Measurements from ENCODE around the gene BAHCC1. TPM values are rescaled to one million over a fixed set of nuclear protein-coding genes. Genes with fewer than 3 reads are reported as not detected.

The BAHCC1 gene
- polyA plus RNA-seq, 2 donors: 3.0 to 9.1 TPM

DNA sequence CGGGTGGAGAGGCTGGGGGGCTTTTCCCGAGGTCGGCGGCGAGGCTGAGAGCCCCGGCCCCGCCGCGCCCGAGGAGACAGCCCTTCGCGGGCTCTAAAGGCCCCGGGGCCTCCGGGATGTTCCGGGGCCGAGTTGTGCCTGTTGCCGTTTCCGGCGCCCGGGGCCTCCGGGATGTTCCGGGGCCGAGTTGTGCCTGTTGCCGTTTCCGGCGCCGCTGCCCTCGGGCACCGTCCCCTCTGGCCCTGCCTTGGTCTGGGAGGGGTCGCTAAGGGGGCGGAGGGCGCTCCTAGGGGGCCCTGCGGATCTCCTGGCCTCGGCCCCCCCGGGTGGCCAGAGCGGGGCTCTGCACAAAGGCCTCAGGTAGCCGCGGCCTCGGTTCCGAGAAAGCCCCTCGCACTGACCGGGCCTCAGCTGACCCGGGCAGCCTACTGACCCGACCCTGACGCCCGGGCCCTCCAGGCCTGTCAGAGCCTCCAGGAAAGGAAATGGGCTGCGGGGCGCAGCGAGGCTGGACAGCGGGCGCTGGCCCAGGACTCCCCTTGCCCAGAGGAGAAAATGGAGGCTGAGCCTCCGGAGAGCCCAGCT lies 93.1 kb downstream of the BAHCC1 start:
- 18 to 19% methylated on average over 35 to 52 of the region's 52 CpGs for WGBS, 2 donors
- Histone ChIP-seq H3K4me1 (ENCODE audit: control insufficient read depth in 2 of 2, insufficient read depth in 2 of 2, low read length in 1 of 2) (peaks cover 11% of the 10 kb centered on the region in 2 donors), H3K27ac (ENCODE audit: low read depth in 2 of 2, low read length in 1 of 2) (peak overlapping the region; percentile 60 to 68), H3K36me3 (ENCODE audit: control insufficient read depth in 2 of 2, insufficient read depth in 2 of 2, low read length in 1 of 2) (no peaks in the 10 kb centered on the region), H3K4me3 (ENCODE audit: low read depth in 1 of 2, low read length in 2 of 2) (peak overlapping the region; percentile 49 to 56), H3K27me3 (ENCODE audit: control insufficient read depth in 1 of 2, insufficient read depth in 2 of 2, low read length in 2 of 2) (no peaks in the 10 kb centered on the region), H3K9me3 (ENCODE audit: control insufficient read depth in 2 of 2, insufficient read depth in 1 of 2, low read depth in 1 of 2, low read length in 1 of 2) (no peaks in the 10 kb centered on the region)

GRCh38 chr17:81489012-81489997 lies 94.0 kb downstream of the BAHCC1 start:
- 78 to 80% methylated on average over 27 of the region's 27 CpGs for WGBS, 2 donors

DNA sequence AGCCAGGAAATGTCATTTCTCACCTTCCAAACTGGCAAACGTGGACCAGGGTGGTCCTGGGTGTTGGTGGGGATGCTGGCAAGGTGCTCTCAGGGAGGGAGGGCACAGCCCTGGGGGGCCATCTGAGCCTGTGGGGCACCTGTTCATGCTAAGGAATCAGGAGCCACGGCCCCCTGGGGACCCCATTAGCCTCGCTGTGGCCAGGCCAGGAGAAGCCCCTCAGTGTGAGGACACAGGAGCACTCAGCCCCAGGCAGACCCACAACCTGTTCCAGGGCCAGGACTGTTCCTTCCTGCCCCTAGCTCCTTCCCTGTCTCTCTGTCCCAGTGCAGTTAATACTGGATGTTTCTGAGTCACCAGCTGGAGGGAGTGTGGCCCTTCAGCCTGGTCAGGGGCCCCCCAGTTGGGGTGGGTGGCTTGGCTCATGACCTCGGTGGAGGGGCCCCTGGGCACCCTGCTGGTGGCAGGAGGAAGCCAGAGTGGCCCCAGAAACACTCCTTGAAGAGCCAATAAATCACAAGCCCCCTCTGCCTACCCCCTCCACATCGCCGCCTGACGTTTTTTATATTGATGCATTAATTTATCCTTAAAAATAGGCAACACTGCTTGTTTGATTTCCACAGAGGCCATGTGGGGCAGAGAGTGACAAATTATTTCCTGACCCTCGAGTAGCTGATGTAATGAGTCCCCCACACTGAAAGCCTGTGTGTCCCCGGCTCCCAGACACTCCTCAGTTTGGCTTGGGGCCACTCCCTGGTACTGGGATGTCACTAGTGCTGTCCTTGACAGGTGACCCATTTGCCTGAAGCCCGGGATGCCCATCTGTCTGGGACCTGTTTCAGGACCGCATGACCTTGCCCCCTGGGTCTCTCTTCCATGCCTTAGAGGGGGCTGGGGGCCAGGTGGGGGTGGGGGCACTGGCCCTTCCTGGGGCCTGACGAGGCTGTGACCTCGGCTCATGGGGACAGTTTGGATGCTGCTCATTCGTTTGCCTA lies 95.0 kb downstream of the BAHCC1 start:
- 62 to 64% methylated on average over 14 of the region's 14 CpGs for WGBS, 2 donors
- H3K36me3 ChIP-seq (ENCODE audit: control insufficient read depth in 2 of 2, insufficient read depth in 2 of 2, low read length in 1 of 2): no peaks in the 10 kb centered on the region
- no peaks in the 10 kb centered on the region for H3K9me3 ChIP-seq (ENCODE audit: control insufficient read depth in 2 of 2, insufficient read depth in 1 of 2, low read depth in 1 of 2, low read length in 1 of 2)
- no peak overlapping the region for H3K27ac ChIP-seq (ENCODE audit: low read depth in 2 of 2, low read length in 1 of 2)
- H3K27me3 ChIP-seq (ENCODE audit: control insufficient read depth in 1 of 2, insufficient read depth in 2 of 2, low read length in 2 of 2): no peaks in the 10 kb centered on the region
- peaks cover 3 to 7% of the 10 kb centered on the region in 2 donors for H3K4me1 ChIP-seq (ENCODE audit: control insufficient read depth in 2 of 2, insufficient read depth in 2 of 2, low read length in 1 of 2)
- no peak overlapping the region for H3K4me3 ChIP-seq (ENCODE audit: low read depth in 1 of 2, low read length in 2 of 2)

More at GRCh38 chr17:81489012-81489997, 94.0 kb downstream of the BAHCC1 start:
- H3K36me3 ChIP-seq (ENCODE audit: control insufficient read depth in 2 of 2, insufficient read depth in 2 of 2, low read length in 1 of 2): no peaks in the 10 kb centered on the region
- H3K9me3 ChIP-seq (ENCODE audit: control insufficient read depth in 2 of 2, insufficient read depth in 1 of 2, low read depth in 1 of 2, low read length in 1 of 2): no peaks in the 10 kb centered on the region
- no peak overlapping the region for H3K27ac ChIP-seq (ENCODE audit: low read depth in 2 of 2, low read length in 1 of 2)
- peaks cover 3 to 7% of the 10 kb centered on the region in 2 donors for H3K4me1 ChIP-seq (ENCODE audit: control insufficient read depth in 2 of 2, insufficient read depth in 2 of 2, low read length in 1 of 2)
- no peaks in the 10 kb centered on the region for H3K27me3 ChIP-seq (ENCODE audit: control insufficient read depth in 1 of 2, insufficient read depth in 2 of 2, low read length in 2 of 2)
- no peak overlapping the region for H3K4me3 ChIP-seq (ENCODE audit: low read depth in 1 of 2, low read length in 2 of 2)

DNA sequence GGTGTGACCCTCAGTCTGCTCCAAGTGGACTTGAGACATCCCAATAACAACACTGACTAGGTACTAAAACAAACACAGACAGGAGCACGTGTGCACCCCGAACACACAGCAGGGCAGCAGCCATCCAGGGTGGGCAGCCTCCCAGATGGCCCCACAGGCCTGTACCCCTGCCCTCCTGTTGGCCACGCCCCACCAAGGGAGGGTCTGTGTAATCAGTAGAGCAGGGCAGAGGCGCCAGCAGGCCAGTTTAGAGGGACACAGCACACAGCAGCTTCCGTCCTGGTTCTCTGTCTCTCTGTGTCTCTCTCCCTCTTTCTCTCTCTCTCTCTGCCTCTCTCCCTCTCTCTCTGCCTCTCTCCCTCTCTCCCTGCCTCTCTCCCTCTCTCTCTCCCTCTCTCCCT lies 95.9 kb downstream of the BAHCC1 start:
- Histone ChIP-seq H3K36me3 (ENCODE audit: control insufficient read depth in 2 of 2, insufficient read depth in 2 of 2, low read length in 1 of 2) (no peaks in the 10 kb centered on the region), H3K27me3 (ENCODE audit: control insufficient read depth in 1 of 2, insufficient read depth in 2 of 2, low read length in 2 of 2) (no peaks in the 10 kb centered on the region), H3K4me1 (ENCODE audit: control insufficient read depth in 2 of 2, insufficient read depth in 2 of 2, low read length in 1 of 2) (peaks cover 3 to 7% of the 10 kb centered on the region in 2 donors), H3K27ac (ENCODE audit: low read depth in 2 of 2, low read length in 1 of 2) (no peak overlapping the region), H3K4me3 (ENCODE audit: low read depth in 1 of 2, low read length in 2 of 2) (no peak overlapping the region), H3K9me3 (ENCODE audit: control insufficient read depth in 2 of 2, insufficient read depth in 1 of 2, low read depth in 1 of 2, low read length in 1 of 2) (no peaks in the 10 kb centered on the region)
- 36 to 40% methylated on average over 4 to 5 of the region's 5 CpGs for WGBS, 2 donors

DNA sequence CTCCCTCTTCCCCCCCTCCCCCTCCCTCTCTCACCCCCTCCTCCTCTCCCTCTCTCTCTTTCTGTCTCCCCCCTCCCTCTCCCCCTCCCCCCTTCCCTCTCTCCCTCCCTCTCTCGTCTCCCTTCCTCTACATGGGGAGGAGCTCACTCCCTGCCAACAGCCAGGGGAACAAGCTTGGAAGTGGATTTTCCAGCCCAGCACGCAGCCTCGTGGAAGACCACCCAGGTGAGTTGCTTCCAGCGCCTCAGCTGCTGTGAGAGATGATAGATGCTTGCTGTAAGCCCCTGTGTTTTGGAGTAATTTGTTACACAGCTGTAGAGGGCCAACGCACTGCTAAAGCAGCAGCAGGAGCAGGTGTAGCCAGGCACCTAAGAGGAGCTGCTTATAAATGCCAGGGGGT lies 96.5 kb downstream of the BAHCC1 start:
- H3K4me1 ChIP-seq (ENCODE audit: control insufficient read depth in 2 of 2, insufficient read depth in 2 of 2, low read length in 1 of 2): peaks cover 3 to 7% of the 10 kb centered on the region in 2 donors
- H3K4me3 ChIP-seq (ENCODE audit: low read depth in 1 of 2, low read length in 2 of 2): no peak overlapping the region
- no peaks in the 10 kb centered on the region for H3K36me3 ChIP-seq (ENCODE audit: control insufficient read depth in 2 of 2, insufficient read depth in 2 of 2, low read length in 1 of 2)
- H3K27me3 ChIP-seq (ENCODE audit: control insufficient read depth in 1 of 2, insufficient read depth in 2 of 2, low read length in 2 of 2): no peaks in the 10 kb centered on the region
- no peaks in the 10 kb centered on the region for H3K9me3 ChIP-seq (ENCODE audit: control insufficient read depth in 2 of 2, insufficient read depth in 1 of 2, low read depth in 1 of 2, low read length in 1 of 2)
- 24 to 29% methylated on average over 5 of the region's 5 CpGs for WGBS, 2 donors
- H3K27ac ChIP-seq (ENCODE audit: low read depth in 2 of 2, low read length in 1 of 2): no peak overlapping the region

GRCh38 chr17:81492202-81492601 lies 96.9 kb downstream of the BAHCC1 start:
- no peak overlapping the region for H3K27ac ChIP-seq (ENCODE audit: low read depth in 2 of 2, low read length in 1 of 2)
- H3K4me3 ChIP-seq (ENCODE audit: low read depth in 1 of 2, low read length in 2 of 2): no peak overlapping the region
- WGBS, 2 donors: 67 to 74% methylated on average over 18 of the region's 18 CpGs
- no peaks in the 10 kb centered on the region for H3K9me3 ChIP-seq (ENCODE audit: control insufficient read depth in 2 of 2, insufficient read depth in 1 of 2, low read depth in 1 of 2, low read length in 1 of 2)
- peaks cover 3 to 7% of the 10 kb centered on the region in 2 donors for H3K4me1 ChIP-seq (ENCODE audit: control insufficient read depth in 2 of 2, insufficient read depth in 2 of 2, low read length in 1 of 2)
- H3K36me3 ChIP-seq (ENCODE audit: control insufficient read depth in 2 of 2, insufficient read depth in 2 of 2, low read length in 1 of 2): no peaks in the 10 kb centered on the region
- H3K27me3 ChIP-seq (ENCODE audit: control insufficient read depth in 1 of 2, insufficient read depth in 2 of 2, low read length in 2 of 2): no peaks in the 10 kb centered on the region

- 86 to 92% methylated on average over 9 of the region's 9 CpGs for WGBS, 2 donors
- Histone ChIP-seq H3K36me3 (ENCODE audit: control insufficient read depth in 2 of 2, insufficient read depth in 2 of 2, low read length in 1 of 2) (no peaks in the 10 kb centered on the region), H3K27me3 (ENCODE audit: control insufficient read depth in 1 of 2, insufficient read depth in 2 of 2, low read length in 2 of 2) (no peaks in the 10 kb centered on the region), H3K4me3 (ENCODE audit: low read depth in 1 of 2, low read length in 2 of 2) (no peak overlapping the region), H3K4me1 (ENCODE audit: control insufficient read depth in 2 of 2, insufficient read depth in 2 of 2, low read length in 1 of 2) (peaks cover under 1 to 3% of the 10 kb centered on the region in 2 donors), H3K27ac (ENCODE audit: low read depth in 2 of 2, low read length in 1 of 2) (no peak overlapping the region), H3K9me3 (ENCODE audit: control insufficient read depth in 2 of 2, insufficient read depth in 1 of 2, low read depth in 1 of 2, low read length in 1 of 2) (no peaks in the 10 kb centered on the region)
Measured at GRCh38 chr17:81492706-81493105, 97.4 kb downstream of the BAHCC1 start.

GRCh38 chr17:81493198-81494038 lies 98.2 kb downstream of the BAHCC1 start:
- Histone ChIP-seq H3K27me3 (ENCODE audit: control insufficient read depth in 1 of 2, insufficient read depth in 2 of 2, low read length in 2 of 2) (no peaks in the 10 kb centered on the region), H3K4me1 (ENCODE audit: control insufficient read depth in 2 of 2, insufficient read depth in 2 of 2, low read length in 1 of 2) (peaks cover 0 to 2% of the 10 kb centered on the region in 2 donors), H3K36me3 (ENCODE audit: control insufficient read depth in 2 of 2, insufficient read depth in 2 of 2, low read length in 1 of 2) (no peaks in the 10 kb centered on the region), H3K27ac (ENCODE audit: low read depth in 2 of 2, low read length in 1 of 2) (no peak overlapping the region), H3K4me3 (ENCODE audit: low read depth in 1 of 2, low read length in 2 of 2) (no peak overlapping the region), H3K9me3 (ENCODE audit: control insufficient read depth in 2 of 2, insufficient read depth in 1 of 2, low read depth in 1 of 2, low read length in 1 of 2) (no peaks in the 10 kb centered on the region)
- WGBS, 2 donors: 86 to 88% methylated on average over 16 of the region's 16 CpGs
